GM19043 (cell line): ENCODE results near the gene DENND5A.

ENCODE experiments used
- ATAC-seq: cut with Tn5 transposase; IDR thresholded peaks from one replicate; pipeline ENCODE4 v1.9.1; 2021; ENCODE audit warnings: low read depth; ENCODE audit not compliant: unreplicated experiment

The DENND5A gene

GRCh38 chr11:9142732-9143131, 122.4 kb downstream of the DENND5A start:
- ATAC-seq = no peak

- ATAC-seq = no peak
These were observed 124.0 kb downstream of the DENND5A start for GRCh38 chr11:9141186-9141585.

DNA sequence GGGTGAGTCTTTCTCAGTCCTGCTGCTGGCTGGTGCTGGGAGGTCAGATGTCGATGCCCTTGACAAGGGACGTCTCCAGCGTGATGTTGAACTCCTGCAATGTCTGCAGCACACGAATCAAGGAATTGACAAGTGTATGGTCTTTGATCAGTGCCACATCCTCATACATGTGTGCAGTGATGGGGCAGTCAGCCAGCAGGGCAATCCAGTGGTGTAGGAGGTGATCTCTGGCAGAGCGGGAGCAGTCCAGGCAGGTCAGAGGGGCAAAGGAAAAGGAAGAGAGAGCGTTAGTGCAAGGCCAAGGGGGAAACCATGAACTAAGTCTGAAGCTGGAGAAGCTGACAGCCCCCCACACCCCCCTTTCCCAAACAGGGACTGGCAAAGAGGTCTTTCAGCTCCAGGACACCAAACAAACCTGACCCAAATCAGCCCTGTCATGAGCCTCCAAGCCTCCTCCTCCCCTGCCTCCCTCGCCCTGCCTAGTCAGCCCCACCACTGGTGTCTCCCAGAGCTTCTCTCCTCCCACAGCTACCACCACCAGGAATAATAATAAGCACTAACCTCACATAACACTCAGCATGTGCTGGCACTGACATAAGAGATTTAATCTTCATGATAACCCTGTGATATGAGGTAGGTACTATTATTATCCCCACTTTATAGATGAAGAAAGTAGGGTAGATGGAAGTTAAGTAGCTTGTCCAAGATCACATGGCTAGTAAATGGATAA, 125.4 kb downstream of the DENND5A start:
- ATAC-seq = no peak

DNA sequence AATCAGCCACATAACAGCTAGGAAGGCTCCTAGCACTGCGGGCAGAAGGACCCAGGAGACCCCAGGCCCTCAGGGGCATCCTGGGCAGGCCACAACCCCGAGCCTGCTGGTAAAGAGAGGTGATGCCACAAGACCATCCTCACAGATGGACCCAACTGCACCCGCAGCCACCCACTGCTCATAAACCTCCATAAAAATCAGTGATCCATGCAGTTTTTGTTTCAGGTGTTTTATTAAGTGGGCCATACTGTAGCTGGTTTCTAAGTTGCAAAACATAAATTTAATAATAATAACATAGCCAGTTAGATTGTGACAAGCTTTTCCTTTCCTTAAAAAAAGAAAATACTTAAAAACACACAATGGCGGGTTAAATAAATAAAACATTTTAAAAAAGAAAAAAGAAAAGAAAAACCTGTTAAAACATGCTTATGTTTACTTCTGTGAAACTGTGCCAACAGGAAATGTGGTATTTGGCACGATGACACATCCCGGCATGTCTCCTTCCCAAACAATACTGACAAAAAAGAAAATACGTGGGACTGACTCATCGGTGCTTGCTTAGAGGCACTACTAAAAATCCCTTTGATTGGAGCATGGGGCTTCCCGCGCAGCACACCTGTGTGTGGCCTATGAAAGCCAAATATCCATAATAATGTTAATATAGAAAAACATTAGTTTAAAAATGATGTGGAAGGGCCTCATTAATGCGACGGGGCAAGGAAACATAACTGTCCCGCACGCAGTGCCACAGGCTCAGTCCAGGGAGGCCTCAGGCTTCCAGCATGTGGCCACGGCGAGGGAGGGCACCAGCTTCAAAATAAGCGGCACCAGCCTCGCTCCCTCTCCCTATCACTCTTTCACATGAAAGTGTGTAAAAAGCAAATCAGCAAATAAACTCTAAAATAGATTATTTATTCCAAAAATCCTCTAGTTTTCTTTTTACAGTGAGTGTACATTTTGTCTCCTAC, 126.3 kb downstream of the DENND5A start:
- ATAC-seq = no peak

GRCh38 chr11:9138133-9138453, 127.1 kb downstream of the DENND5A start:
- ATAC-seq = peak; percentile 33

GRCh38 chr11:9137293-9138132, 127.6 kb downstream of the DENND5A start:
- peak; percentile 96 for ATAC-seq

GRCh38 chr11:9136741-9137140, 128.4 kb downstream of the DENND5A start:
- no peak for ATAC-seq

DNA sequence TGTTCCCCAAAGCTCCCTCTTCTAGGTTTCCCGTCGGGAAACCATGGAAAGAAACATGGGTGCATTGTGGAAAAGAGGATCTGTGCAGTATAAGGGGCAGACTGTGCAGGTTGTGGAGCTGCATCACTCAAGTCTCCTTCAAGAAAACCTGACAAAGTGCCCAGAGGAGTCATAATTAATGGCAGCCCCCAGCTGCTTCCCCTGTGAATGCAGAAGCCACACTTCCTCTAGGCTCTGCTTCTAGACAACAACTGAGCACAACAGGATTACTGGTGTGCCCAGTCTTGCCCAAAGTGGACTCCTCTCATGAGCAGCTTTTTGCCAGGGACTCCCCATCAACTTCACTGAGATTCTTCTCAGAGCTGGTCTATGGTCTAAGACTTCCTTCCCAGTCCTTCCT, 131.2 kb downstream of the DENND5A start:
- ATAC-seq = no peak

DNA sequence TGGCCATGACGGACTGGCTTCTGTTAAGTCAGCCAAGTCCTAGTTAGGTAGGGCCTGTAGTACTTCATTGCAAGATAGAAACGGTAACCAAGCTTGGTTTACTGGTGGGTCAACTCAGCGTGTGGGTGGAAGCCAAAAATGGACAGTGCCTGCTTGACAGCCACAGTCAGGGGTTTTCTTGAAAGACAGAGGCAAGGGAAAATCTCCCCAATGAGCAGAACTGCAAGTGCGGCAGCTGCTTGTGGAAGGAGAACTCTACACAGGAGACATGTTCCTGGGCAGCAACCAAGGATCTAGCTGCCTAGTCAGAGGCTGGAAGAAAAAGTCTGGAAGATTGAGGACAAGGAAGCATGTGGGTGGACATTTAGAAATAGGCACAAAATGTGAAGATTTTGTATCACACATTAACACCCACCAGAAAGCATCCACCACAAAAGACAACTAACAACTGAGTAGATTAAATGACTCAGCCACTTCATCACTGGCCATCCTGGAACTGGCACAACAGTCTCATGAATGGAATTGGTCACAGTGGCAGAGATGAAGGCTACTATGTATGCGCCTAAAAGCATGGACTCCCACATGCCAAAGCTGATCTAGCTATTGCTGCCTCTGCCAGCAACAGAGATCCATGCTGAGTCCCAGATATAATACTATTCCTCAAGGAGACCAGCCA, 132.8 kb downstream of the DENND5A start:
- no peak for ATAC-seq

DNA sequence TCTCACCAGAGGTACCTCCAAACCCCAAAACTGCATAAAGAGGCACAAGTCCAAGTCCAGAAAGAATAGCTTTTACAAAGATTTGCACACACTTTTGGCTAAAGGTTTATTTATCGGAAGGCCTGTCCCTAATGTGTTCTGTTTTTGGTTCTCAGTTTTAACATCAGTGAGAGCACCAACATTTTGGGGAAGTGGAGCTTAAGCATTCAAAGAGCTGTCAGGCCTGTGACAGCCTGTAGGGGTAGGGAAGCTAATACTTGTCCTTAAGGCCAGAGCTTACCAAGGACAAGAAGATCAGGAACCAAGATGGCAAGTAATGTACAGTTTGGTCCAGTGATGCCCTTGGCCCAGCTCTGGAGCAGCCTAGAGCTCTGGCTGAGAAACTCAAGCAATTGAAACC, 134.9 kb downstream of the DENND5A start:
- ATAC-seq = no peak

DNA sequence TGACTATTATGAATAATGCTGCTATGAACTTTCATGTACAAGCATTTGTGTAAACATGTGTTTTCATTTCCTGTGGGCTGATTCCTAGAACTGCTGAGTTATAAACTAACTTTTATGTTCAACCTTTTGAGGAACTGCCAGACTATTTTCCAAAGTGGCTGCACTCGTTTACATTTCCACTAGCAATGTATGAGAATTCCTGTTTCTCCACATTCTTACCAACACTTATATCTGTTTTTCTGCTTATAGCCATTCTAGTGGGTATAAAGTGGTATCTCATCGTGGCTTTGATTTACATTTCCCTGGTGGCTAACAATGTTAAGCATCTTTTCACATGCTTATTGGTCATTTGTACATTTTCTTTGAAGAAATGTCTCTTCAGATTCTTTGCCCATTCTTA, 138.5 kb downstream of the DENND5A start:
- no peak for ATAC-seq

DNA sequence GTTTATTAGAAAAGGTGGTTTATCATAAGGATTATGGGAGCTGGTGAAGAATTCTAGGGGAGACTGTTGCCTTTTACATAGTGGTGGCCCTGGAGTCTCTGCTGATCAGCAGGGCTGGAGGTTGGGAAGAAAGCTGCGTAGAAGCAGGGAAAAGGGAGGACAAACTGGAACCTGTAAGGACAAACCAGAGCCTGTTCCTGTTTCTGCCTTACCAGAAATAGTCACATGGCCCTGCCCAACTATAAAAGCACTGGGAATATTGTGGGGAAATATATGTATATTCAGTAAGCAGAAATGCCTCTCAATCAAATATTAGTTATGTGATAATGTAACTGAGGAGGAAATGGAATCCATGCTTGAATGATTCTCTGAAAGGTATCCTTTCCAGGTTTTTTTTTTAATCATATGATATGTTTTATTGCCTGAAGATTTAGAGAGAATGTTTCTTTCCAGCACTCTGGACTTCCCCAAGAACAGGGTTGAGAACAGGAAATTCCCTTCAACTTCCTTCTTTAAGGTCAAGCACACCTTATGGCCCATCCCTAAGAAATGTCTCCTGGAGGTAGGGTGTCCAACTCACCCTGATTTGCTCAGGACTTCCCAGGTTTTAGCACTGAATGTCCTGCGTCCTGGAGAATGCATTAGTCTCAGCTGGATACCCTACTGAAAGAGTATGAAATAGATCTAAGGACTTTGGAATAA, 139.8 kb downstream of the DENND5A start:
- ATAC-seq = no peak

DNA sequence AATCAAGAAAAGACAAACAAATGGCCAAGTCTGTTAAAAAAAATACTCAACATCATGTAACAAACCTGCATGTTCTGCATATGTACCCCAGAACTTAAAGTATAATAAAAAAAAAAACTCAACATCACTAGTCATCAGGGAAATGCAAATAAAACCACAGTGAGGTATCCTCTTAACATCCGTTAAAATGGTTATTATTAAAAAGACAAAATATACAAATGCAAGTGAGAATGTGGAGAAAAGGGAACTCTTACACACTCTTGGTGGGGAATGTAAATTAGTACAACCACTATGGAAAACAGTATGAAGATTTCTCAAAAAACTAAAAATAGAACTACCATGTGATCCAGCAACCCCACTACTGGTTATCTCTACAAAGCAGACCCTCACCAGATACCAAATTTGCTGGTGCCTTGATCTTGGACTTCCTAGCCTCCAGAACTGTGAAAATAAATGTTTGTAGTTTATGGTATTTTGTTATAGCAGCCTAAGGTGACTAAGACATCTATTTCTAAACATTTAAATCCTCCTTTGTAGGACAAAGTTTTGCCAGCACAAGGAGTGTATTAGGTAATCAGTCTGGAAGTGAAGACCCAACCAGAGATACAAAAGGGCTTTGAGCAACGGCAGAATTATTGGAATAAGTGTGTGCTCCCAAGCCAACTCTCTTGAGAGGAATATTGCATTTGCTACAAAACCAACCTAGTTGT, 141.4 kb downstream of the DENND5A start:
- ATAC-seq = no peak

DNA sequence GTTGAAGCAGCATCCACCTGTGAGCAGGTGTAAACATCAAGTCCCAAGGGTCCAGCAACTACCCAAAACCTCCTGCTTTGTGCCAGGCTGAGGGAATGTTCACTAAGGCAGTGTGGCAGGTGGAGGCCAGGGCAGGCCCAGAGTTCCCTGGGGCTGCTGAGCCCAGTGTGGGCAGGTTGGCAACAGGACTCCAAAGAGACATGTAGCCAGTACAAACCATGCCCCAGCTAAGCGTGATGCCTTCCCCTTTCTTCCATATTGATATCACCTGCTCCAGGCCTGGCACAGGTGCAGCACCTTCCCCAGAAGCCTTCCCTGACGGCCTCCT, 143.7 kb downstream of the DENND5A start:
- ATAC-seq = no peak

DNA sequence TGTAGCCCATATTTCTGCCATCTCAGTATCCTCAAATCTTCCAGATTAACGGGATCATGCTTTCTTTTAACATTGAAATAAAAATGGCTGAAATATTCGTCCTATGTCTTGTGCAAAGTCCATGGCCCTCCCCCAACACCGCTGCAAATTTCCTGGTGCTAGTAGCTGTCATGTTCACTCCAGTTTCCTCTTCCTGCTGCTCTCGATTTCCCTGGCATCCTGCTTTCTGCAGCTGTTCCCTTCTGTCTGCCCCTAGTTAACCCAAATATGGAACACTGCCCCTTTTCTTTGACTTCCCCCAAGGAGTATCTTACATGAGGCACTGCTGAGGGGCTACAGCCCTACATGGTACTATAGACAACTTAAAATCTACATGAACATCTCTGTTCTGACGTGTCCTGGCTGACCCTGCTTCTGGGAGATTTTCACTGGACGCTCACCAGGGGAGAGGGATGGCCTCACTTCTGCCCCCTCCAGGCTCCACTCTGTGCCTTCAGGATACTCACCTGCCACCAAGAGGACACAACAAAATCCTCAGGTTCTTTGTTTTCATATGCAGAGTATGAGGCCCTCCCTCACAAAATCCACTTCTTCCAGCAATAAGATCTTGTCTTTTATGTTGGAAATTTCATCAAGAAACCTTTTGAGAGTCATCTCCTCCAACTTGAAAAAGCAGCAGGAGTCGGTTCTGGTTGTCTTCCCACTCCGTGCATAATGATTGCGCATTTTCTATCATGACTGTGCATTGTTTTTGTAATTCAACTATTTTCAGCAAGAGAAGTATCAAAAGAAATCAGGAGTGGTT, 144.3 kb downstream of the DENND5A start:
- ATAC-seq = no peak

DNA sequence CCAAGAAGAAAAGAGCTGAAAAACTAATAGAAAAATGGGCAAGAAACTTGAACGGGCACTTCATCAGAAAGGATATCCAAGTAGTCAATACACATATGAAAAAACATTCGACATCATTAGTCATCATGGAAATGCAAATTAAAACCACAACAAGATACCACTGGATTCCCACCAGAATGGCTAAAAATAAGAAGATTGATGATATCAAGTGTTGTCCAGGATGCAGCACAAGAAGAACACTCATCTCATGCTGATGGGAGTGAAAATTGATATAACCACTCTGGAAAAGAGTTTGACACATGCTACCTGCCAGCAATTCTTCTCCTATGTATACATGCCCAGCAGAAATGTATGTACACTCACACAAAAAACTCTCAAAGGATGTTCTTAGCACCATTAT, 146.9 kb downstream of the DENND5A start:
- ATAC-seq = no peak

GRCh38 chr11:9112075-9112474, 153.1 kb downstream of the DENND5A start:
- no peak for ATAC-seq

- no peak for ATAC-seq
These were observed 155.1 kb downstream of the DENND5A start for GRCh38 chr11:9109858-9110731.
